ENCODE data around the gene SPAG5.

The SPAG5 gene

DNA sequence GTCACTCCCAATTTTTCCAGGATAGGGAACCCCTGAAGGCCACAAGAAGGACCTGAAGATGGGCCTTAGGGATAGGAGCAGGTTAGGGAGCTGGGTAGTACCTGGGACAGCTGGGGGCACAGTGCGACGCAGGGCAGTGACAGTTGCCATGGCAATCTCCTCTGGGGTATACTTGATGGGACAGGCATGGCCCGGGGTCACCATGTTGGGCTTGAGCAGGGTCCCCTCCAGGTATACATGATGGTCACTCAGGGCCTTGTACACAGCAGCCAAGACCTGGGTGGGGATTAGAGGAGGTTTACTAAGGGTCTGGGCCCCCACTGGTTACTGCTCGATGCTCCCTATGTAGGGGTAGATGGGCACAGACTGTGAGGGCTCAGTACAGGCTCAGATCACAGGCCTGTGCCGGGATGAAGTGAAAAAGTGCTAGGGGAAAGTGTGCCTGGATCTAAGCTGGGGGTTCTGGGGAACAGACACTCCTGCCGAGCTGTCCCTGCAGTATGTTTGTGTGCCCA is 24.8 kb downstream of the SPAG5 start:
- no peak for DNase-seq (ENCODE audit: low read depth in 2 of 2)

DNA sequence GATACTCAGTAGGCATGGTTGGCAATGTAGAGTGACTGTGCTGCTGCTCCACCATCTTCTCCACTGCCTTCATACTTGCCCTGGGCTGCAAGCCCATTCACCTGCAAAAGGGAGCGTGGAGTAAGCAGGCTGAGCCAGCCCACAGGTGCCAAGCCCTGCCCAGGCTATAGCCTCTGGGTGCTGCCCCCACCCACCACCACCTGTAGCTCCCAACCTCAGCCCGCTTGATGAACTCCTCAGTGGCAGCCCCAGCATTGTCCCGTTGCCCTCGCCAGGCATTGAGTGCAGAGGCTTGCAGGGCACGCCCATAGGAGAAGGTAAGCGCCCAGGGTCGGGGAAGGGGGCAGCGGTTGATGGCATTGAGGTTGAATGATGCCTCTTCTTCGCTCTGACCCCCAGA is 25.3 kb downstream of the SPAG5 start:
- DNase-seq (ENCODE audit: low read depth in 2 of 2): no peak

DNA sequence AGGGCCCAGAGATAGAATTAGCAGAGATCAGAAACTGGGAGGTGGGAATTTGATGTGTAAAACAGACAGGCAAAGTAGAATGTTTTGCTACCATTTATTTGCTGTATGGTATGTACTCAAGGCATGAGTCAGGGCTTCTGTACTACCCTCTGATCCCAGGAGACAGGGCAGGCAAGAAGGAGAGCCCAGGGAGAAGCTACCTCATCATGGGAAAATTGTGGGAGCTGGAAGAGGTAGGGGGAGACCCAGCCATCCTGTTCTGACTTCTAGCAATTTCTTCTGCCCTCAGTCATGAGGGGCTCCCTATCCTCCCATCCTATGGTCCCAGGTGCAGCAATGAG is 25.8 kb downstream of the SPAG5 start:
- DNase-seq (ENCODE audit: low read depth in 2 of 2): no peak

DNA sequence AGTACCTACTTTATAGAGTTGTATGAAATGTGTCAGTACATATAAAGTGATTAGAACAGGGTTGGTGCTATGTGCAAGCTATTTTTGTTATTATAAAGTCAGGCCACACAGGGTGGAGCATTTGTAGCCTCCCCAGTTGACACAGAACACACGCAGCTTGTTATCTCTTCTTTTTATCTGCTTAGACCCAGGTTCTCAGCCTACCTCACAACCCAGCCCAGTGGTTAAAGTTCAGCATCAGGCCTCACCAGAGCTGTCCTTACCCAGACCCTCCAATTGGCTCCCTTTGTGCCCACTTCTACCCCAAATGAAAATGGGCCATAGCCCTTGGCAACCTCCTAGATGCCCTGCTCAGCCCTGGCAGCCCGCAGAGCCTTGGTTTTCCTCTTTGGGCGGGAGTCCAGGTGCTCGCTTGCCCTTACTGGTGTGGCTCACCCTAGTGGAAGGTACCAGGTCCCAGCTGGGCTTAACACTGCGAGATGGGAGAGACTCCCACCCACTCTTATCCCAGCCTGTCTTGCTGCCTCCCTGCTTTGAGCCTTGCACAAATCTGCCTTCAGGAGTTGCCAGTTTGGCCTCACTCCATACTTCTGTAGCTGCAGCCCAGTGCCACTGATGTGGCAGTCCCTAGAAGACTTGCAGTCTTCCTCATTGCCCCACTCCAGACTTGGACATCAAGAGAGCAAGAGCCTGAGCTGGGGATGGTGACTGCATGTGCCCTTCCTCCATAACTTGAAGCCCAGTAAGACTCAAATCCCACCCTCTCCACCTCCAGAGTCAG is 26.4 kb downstream of the SPAG5 start:
- no peak for DNase-seq (ENCODE audit: low read depth in 2 of 2)

DNA sequence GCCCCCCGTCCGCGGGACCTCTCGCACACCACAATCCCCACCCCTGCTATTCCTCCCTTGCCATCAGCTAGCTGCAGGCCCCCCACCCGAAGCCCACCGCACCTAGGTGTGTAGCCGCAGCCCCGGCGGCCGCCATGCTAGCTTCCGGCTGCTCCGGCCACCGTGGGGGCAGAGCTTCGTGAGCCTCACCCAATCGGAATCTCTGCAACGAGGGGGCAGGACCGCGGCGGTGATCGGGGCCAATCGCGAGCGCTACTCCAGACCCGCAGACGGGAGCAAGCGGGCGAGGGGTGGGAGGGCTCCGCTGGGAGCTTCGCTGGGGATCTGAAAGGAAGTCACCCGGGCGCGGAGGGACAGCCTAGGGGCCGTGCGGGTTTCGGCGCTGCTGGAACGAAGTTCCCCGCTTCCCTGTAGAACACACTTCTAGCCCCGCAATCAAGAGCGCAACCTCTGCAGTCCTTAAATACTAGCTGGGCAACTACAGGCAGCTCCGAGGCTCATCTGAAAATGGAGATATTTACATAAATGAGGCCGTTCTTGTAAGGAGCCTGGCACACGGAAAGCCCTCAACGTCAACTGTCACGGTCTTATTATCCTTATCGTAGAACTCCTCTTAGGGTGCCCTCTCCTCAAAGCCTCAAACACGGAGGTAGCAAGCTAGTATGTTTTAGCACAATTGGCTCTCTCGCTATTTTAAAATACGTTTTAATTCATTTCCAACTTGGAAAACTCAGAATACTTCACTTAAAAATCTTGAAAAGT is 27.3 kb downstream of the SPAG5 start, which contains the start of gene PIGS:
Gene PIGS, minus strand, starts transcription at position 164 of the 762 bp plus-strand sequence. Its CDS starts 28 bp downstream, at position 136.
- DNase-seq (ENCODE audit: low read depth in 2 of 2): peak; percentile 59 to 61

DNA sequence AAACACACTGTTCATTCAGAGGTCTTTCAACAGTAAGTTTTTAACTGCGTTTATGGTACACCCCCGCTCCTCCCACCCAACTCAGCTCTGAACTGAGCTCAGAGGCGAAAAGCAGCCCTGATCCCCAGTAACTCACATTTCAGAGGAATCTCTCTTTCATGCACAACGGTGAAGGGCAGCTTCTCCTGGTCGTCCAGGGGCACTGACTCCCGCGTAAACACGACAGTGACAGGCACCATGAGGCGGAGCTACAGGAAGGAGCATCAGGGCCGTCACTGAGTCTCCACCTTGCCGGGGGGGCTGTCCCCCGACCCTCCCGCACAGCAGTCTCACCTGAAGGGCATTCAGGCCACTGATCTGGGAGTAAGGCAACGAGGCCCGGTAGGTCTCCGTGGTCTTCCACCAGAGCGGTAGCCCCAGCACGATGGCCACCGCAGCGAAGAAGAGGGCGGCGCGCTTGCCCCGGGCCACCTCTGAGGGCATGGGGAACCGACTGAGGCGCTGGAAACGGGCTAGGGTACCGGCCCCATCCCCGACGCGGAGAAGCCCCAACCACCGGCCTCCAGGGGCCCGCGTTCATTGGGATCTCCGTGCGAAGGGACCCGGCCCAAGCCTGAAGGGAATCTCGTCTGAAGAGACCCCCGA is 28.0 kb downstream of the SPAG5 start:
- no peak for DNase-seq (ENCODE audit: low read depth in 2 of 2)

DNA sequence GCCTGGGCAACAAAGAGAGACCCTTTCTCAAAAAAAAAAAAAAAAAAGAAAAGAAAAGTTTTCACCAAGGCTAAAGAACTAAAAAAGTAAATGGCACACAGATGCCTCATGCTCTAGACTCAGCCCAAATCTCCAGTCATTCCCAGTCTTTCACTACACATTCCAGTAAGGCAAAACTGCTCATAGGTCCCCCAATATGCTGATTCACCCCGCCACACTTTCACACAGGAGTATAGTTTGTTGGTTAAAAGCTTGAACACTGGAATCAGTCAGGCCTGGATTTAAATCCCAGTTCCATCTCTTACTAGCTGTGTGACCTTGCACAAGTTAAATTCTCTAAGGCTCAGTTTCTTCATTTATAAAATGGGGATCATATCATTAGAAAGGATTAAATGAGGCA is 29.4 kb downstream of the SPAG5 start:
- no peak for DNase-seq (ENCODE audit: low read depth in 2 of 2)

DNA sequence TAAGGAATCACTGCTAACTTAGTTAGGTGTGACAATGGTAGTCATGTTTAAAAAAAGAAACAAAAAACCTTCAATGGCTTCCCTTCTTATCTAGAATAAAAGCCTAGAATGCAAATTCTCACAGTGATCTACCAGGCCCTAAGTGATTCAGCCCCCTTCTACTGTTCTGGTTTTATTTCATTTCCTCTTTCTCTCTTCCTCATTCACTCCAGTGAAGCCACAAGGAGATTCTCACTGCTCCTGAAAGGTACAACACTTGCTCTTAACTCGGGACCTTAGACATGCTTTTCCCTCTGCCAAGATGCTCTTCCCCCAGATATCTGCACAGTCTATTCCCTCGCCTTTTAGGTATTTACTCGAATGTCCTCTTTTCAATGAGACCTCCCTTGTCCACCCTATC is 31.2 kb downstream of the SPAG5 start:
- DNase-seq (ENCODE audit: low read depth in 2 of 2): no peak

DNA sequence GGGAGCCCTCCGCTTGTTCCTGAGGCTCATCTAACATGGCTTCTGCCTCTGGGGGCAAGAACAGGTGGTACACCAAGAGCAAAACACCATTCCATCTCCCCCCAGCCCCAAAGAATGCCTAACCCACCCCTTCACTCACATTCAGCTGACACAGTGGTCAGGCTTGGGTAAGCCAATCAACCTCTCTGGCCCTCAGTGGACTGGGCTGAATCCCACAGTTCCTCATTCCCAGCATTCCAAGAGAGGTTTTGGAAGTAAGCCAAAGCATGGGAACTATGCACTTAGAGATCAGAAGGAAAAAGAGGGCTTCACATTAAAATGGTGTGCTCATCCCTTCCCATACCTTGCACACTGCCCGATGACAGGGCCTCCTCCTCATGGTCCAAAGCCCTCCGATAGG is 35.4 kb downstream of the SPAG5 start:
- DNase-seq (ENCODE audit: low read depth in 2 of 2): peak; percentile 31 to 38

DNA sequence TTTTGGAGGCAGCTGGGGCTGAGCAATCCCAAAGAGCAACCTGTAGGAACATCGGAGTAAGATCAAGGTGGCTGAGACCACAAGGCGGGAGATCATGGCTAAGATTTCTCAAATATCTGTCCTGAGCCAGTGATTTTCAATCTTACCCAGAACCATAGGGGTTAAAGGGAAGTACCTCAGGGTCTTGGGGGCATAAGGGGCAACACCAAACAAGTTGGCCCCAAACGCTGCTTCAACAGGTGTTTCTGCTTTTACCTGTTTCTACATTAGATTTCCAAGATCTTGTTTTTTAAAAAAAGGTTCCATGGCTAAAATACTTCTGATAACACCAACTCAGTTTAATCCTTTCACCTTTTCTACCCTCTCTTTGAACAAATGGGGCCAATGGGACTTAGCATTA is 43.8 kb downstream of the SPAG5 start:
- DNase-seq (ENCODE audit: low read depth in 2 of 2): no peak

DNA sequence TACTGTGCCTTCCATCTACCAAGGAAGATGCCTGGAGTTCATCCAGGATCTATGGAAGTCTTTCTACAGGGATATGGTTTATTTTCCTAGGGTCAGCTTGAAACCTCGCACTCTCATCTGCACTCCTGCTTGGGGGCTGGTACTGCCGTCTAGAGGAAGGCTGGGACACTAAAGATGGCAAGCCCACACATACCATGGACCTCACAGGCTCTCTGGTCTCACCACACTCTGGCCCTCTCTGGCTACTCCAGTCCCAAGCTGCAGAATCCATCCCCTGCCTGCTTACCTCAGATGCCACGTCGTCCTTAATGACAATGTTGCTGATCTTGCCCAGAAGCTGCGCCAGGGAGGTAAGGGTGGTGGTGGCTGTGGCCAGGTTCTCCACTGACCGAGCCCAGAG is 44.3 kb downstream of the SPAG5 start:
- no peak for DNase-seq (ENCODE audit: low read depth in 2 of 2)

DNA sequence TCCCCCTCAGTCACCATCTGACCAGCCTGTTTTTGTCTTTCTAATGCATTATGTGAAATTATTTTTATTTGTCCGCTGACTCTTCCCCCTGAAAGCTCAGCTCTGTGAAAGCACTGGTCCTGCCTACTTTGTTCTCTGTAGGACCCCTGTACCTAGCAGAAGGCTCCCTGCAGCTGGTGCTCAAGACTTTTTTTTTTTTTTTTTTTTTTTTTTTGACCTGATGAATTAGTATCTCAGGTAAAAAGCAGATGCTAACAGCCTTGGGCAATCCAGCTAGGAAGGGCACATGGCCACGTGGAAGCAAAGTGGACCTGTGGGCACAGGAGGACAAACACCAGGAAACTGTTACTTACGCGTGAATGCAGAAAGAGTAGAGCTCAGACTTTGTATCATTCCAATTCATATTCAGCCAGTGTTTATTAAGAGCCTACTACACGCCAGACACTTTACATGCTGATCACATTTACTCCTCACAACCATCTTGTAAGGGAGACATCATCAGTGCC is 45.8 kb downstream of the SPAG5 start:
- no peak for DNase-seq (ENCODE audit: low read depth in 2 of 2)

DNA sequence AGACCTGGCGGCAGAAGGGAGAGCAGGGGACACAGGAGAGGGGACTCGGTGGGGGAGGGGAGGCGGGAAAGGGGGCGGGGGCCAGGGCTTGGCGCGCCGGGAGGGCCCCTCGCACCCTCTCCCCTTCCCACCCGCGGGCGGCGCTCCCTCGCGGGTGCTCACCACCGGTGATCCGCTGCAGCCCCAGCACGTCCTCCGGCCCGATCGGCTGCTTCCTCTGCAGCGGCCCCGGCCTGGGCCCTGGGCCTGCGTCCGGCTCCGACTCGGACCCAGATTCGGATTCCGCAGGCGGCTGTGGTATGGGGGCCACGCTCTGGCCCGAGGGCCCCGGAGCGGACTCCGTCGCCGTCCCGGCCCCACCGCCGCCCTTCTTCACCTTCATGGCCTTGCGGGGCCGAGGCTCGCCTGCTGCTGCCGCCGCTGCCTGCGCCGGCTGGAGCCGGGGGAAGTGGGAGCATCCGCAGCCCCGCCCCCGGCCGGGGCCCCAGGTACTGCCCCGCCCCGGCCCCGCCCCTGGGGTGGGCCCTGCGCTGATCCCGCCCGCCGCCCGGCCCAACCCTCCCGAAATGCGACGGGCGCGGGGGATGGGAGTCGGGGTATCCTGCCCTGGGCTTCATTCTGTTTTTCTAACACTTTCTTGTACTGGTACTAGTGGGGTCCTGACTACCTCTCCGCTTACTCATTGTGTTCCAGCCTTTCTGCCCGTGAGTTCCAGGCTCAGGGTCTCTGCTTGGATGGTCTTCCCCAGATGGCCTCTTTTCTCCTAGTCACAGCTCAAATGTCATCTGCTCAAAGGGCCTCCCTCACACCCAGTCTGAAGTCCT is 46.4 kb downstream of the SPAG5 start, which contains the start of gene UNC119:
Gene UNC119, minus strand, starts transcription at position 449 of the 824 bp plus-strand sequence. Its CDS starts 67 bp downstream, at position 382.
- peak in 1 of 2 experiments; percentile 12 for DNase-seq (ENCODE audit: low read depth in 2 of 2)

DNA sequence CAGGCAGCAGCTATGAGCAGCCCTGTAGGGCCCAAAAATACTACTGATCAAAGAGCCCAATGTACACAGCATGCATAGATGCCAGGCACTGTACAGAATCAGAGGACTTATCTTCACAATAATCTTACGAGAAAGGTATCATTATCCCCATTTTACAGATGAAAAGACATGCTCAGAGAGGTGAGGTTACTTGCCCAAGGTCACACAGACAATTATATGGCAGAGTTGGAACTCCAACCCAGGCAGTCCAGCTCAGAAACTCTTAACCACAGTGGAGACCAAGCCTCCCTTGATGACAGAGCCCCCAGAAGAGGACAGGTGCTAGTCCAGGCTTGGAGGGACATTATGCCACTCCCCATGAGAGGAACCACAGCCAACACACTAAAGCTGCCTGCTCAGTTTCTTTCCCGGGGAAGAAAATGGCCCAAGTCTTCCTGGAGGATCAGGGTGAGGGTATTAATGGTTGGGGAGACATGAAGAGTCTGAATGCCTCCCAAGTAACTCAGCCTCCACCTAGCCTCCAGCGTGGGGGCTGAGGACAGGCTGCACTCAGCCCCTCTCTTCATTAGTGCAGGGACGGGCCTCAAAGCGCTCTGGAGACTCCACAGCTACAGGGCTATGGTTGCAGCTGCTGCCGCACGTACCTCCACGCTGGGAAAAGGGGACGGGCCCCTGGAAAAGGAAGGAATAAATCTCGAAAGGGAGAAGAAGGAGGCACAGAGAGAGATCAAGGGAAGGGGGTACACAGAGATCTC is 47.2 kb downstream of the SPAG5 start:
- DNase-seq (ENCODE audit: low read depth in 2 of 2): no peak

DNA sequence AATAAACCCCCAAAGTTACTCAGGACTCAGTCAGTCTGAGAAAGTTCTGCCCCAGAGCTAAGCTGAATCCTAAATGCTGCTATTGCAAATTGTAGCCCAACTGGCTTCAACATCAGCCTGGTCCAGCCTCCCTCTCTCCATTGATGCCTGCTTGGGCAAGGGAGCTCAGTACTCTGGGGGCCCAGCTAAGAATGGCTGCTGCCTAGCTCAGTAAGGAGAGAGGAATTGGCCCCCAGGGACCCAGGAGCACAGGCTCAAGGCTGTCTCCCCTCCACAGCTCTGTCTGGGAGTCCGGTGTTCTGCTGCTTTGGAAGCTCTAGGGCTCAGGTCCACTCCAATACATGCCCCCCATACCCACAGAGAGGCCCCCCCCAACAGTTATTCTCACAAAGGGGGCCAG is 48.0 kb downstream of the SPAG5 start:
- DNase-seq (ENCODE audit: low read depth in 2 of 2): no peak

DNA sequence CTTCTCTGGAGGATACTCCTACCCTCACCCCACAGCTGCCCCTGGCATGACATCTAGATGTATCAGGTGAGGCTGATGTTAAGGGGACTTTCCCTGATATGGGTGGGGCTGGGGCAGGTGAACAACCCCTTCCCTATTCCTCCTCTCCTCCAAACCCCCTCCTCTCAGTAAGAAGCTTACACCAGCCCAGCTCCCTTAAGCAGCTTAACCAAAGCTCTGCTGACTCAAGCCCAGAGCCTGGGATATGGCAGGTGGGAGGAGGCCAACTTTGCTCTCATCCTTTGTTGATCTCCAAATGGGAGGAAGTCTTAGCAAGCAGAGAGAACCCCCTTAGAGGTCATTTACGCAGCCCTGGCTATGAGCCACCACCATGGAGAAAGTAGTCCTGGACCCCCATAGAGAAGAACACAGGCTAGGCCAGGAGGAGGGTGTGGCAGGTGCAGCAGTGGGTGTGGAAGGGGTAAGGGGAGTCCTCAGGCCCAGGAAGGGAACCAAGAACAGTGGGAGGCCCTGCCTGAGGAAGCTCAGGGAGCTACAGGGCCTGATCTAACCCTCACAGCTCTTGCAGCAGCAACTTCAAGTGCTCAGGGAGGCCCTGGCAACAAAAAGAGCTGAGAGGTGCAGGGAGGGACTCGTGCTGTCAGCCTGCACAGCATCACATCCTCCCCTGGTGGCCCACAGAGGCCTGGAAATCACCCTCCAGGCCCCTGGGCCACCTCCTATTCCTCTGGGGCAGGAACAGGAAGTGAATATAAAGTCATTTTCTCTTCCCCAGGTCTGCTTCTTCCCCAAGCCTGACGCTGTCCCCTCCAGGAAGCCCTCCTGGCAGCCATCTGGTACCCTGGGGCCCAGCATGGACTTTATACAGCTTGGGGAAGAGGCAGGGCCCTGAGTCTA is 49.3 kb downstream of the SPAG5 start:
- DNase-seq (ENCODE audit: low read depth in 2 of 2): no peak

DNA sequence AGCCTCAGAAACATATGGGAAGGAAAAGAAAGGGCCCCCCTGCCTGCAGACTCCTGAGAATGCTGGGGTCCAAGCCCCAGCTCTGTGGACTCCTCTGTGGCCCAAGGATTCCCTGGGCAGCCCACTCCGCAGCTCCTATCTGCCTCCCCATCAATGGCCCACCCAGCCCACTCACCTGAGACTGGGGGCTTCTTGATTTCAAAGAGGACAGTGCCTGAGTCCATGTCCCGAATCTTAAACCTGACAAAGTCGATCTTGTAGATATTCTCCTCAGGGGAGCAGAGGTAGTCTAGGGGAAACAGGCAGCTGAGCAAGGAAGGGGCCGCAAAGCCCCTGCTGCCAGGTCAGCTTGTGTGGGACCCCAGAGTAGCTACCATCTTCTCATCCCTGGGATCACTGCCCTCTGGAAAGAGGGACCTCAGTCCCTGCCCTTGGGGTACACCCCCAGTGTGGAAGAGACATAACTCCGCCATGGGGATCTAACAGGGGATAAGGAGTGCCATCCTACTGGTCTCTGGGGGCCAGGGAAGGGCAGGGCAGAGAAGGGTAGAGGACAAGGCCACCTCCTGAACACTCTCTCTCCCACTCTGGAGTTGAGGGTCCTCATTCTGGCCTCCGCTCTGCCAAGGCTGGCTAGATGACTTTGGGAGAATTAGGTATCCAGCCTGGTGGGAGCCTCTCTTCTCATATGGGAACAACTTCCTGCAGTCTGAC is 50.3 kb downstream of the SPAG5 start:
- no peak for DNase-seq (ENCODE audit: low read depth in 2 of 2)

DNA sequence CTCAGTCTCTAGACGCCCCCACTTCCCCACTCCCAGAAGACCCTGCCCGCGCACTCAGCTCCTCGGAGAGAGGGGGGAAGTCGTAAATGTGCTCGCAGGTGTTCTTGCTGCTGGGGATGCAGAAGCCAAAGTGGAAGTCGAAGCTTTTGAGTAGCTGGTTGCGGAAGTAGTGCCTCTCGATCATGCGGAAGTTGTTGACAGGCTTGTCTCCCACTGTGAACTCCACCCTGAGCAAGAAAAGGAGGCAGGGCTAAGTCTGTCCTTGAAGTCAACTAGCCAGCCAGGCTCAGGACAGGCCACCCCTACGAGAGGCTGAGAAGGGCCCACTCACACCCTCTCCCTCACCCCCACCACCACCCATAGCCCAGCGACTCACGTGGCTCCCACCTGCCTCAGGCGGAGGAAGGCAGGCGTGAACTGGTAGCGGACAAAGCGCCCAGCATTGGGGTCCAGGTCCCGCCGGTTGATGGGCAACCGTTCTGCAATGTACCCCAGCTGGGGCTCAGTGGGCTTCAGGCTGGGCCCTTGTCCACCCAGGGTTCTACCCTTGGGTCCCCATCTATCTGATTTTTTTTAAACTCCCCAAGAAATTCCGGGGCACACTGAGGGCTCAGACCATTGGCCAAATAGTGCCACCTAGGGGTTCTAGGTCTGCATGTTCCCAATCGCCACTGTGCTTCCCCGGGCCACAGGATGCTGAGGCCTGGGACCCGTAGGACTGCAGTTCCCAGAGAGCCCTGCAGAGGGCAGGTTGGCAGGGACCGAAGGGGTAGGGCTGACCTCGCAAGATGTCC is 51.0 kb downstream of the SPAG5 start:
- DNase-seq (ENCODE audit: low read depth in 2 of 2): no peak
